Heart right ventricle (tissue), 16 donors: ENCODE measurements around the gene CCM2. TPM values are rescaled to one million over a fixed set of nuclear protein-coding genes. Genes with fewer than 3 reads are reported as not detected.

Source experiments
- ATAC-seq, 8 donors: fragments of 200-7000 bp; cut with Tn5 transposase; one replicate each; pipeline ENCODE4 v1.9.1; 2020; ENCODE audit warnings: mild to moderate bottlenecking in 8 of 8, moderate library complexity in 8 of 8, moderate number of reproducible peaks in 1 of 8
- DNase-seq, 2 donors: peaks; one replicate each; pipeline ENCODE4 v3.0.0-alpha.2; 2020
- H3K27ac ChIP-seq, 10 donors: fragments of 200-600 bp; sonication (generic) in 2 of 10; one replicate each; pipeline versions ENCODE4 v1.5.0 to v1.8.0; 2020 to 2022; ENCODE audit warnings: mild to moderate bottlenecking in 3 of 10
- H3K27me3 ChIP-seq, 7 donors: fragments of 200-600 bp; one replicate each; pipeline ENCODE4 v1.8.0; 2021 to 2022; ENCODE audit warnings: mild to moderate bottlenecking in 2 of 7
- H3K36me3 ChIP-seq, 9 donors: fragments of 200-600 bp; sonication (generic) in 1 of 9; one replicate each; pipeline versions ENCODE4 v1.5.0 to v1.8.0; 2020 to 2022; ENCODE audit warnings: mild to moderate bottlenecking in 2 of 9
- H3K4me1 ChIP-seq, 9 donors: fragments of 200-600 bp; sonication (generic) in 1 of 9; one replicate each; pipeline versions ENCODE4 v1.5.0 to v1.8.0; 2020 to 2022; ENCODE audit warnings: mild to moderate bottlenecking in 4 of 9
- H3K4me3 ChIP-seq, 10 donors: fragments of 200-600 bp; sonication (generic) in 2 of 10; one replicate each; pipeline versions ENCODE4 v1.5.0 to v1.8.0; 2020 to 2022; ENCODE audit warnings: mild to moderate bottlenecking in 7 of 10, moderate library complexity in 2 of 10
- H3K9me3 ChIP-seq, 11 donors: fragments of 200-600 bp in 10 of 11; sonication (generic) in 2 of 11; one replicate each; pipeline versions ENCODE4 v1.5.0 to v1.8.0; 2013 to 2022; ENCODE audit warnings: mild to moderate bottlenecking in 2 of 11, control low read depth in 1 of 11, moderate library complexity in 1 of 11
- WGBS, 2 donors: extraction: QIAGEN DNeasy Blood & Tissue Kit; methylation state at CpG; one replicate each; pipeline ENCODE4 v1.1.7; 2013; ENCODE audit warnings: inconsistent platforms in 1 of 2; 5-methylcytosine and 5-hydroxymethylcytosine counted together
- intact Hi-C, 10 donors: fragments of 100-400 bp; cut with DNase I; formaldehyde crosslinking; loops; one replicate each; pipeline versions ENCODE4 v1.11.1 to v1.14.2; 2022
- long read RNA-seq, 3 donors: library from polyadenylated mRNA; unstranded; transcript quantifications; one replicate each; pipeline ENCODE4 v2.0.0, GENCODE V29; 2020 to 2021
- polyA plus RNA-seq, 2 donors: library from polyadenylated mRNA; stranded (reverse); fragments of 200-250 nt; gene quantifications; one replicate each; pipeline ENCODE4 v1.2.3, GENCODE V29; 2013
- total RNA-seq, 10 donors: library from RNA; stranded (reverse); fragmentation: NEBNext Ultra II Directional in 3 of 10; extraction: Animal tissue kit (Norgen Biotek cat#: 25700) in 3 of 10; gene quantifications; one replicate each; pipeline versions ENCODE4 v1.2.1 to v1.2.4, GENCODE V29; 2021 to 2023
- TF ChIP-seq, protein P1 (sequence below), 9 donors: fragments of 200-600 bp; sonication (generic) in 2 of 9; IDR thresholded peaks; one replicate each; pipeline versions ENCODE4 v1.5.0 to v1.8.0; 2021 to 2022; ENCODE audit warnings: antibody characterized with exemption in 9 of 9, mild to moderate bottlenecking in 5 of 9, moderate library complexity in 1 of 9
- donor health status: Arrhythmogenic right ventricular cardiomyopathy.
- donor health status: ischemic (EF 13 %, LVEDD 7.1; RV severe dilation, severe dysfunction).
- donor health status: healthy with polysubstance abuse.
- donor health status: DM: no; HTN: yes; CAD: no.
- donor health status: DM: no; HTN: no; CAD: no.
- donor health status: ischemic (EF 25% LVEDD 6.9; RV normal size, moderate dysfunction).
- donor health status: ischemic (EF 25% LVEDD 5.7; RV mildly dilated, moderate dysfunction).
- donor health status: healthy.
- donor health status: DM: yes; HTN: yes; CAD: no.
- donor health status: Ischemic cardiomyopathy.
- donor health status: ischemic (EF 35%, LVEDD 5.7; RV mildly dilated, moderate dysfunction).
- donor health status: nonischemic (EF 11% LVEDD 7.7; RV severe dilation, severe dysfunction).
- donor health status: DM: yes; HTN: yes; CAD: no.
- donor health status: PGD.
- donor health status: ischemic (EF 29% LVEDD 5.4; RV normal size, mild dysfunction).
- donor health status: nonischemic (EF 23%, LVEDD 6.1; RV moderate dilation, normal function).

The CCM2 gene
- 10 to 100 TPM; 21.5 to 37.7 (median 25.4) TPM for total RNA-seq
- polyA plus RNA-seq: 10 to 100 TPM; 45.1 to 71.1 TPM
- long read RNA-seq, donor 1, transcript CCM2-216 (9 exons, 1,719 nt): minor isoform, 6 of 157 reads
- long read RNA-seq, donor 1, transcript CCM2-201 (10 exons, 1,894 nt): major isoform, 53 of 157 reads
- long read RNA-seq, donor 1, transcript CCM2-218 (9 exons, 1,719 nt): minor isoform, 15 of 157 reads
- long read RNA-seq, donor 1, partial matches to known transcripts: 5 of 157 reads
- long read RNA-seq, donor 1, other reads (novel, unspliced or antisense): 72 of 157 reads
- long read RNA-seq, donor 2, transcript CCM2-203 (10 exons, 1,983 nt): minor isoform, 5 of 114 reads
- long read RNA-seq, donor 2, transcript CCM2-218 (9 exons, 1,719 nt): minor isoform, 11 of 114 reads
- long read RNA-seq, donor 2, transcript CCM2-201 (10 exons, 1,894 nt): major isoform, 43 of 114 reads
- long read RNA-seq, donor 2, partial matches to known transcripts: 1 of 114 reads
- long read RNA-seq, donor 2, other reads (novel, unspliced or antisense): 49 of 114 reads
- long read RNA-seq, donor 3, transcript CCM2-201 (10 exons, 1,894 nt): major isoform, 9 of 37 reads
- long read RNA-seq, donor 3, partial matches to known transcripts: 7 of 37 reads
- long read RNA-seq, donor 3, other reads (novel, unspliced or antisense): 17 of 37 reads

DNA sequence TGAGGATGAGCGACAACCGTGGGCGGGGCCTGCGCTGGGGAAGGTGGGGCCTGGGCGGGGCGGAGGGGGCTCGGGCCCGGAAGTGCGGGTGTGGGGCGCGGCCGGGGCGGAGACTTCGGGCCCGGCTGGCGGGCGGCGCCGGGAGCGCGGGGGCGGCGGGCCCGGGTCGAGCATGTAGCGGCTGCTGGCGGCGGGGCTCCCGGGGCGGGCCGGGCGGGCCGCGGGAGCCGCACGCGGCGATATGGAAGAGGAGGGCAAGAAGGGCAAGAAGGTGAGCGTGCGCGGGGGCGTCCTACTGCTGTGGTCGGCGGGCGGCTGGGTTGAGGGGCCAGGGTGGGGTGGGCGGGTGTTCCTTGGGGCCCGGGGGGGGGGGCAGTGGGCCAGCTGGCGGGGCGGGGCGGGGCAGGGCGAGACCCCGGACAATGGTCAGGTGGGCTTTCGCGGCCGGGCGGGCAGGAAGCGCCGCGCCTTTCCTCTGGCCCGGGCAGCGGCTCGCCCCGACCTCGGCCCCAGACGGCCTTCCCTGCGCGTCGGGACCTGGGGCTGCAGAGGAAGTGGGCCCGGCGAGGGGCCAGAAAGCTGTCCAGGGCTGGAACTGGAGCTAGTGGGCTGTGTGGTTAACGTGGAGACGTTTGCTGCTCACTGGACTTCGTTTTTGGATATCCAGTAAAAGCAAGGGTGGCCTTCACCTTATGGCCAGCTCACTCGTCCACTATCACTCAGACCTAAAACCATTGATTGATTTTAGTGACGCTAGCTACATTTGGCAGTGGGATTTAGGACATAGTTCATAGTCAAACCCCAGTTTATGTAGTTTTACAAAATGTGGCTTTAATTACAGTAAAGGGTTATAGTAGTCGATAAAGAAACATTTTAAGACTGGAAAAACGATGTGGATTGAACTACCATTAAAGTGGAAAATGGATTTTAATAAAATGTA lies at the start of gene CCM2:
Gene CCM2 (plus strand): TSS at position 109 of the 940 bp plus-strand sequence. CDS start 133 bp downstream, at position 242.
- WGBS, 2 donors: 0 to 1% methylated on average over 50 to 61 of the region's 77 CpGs
- TF ChIP-seq, protein P1, sequence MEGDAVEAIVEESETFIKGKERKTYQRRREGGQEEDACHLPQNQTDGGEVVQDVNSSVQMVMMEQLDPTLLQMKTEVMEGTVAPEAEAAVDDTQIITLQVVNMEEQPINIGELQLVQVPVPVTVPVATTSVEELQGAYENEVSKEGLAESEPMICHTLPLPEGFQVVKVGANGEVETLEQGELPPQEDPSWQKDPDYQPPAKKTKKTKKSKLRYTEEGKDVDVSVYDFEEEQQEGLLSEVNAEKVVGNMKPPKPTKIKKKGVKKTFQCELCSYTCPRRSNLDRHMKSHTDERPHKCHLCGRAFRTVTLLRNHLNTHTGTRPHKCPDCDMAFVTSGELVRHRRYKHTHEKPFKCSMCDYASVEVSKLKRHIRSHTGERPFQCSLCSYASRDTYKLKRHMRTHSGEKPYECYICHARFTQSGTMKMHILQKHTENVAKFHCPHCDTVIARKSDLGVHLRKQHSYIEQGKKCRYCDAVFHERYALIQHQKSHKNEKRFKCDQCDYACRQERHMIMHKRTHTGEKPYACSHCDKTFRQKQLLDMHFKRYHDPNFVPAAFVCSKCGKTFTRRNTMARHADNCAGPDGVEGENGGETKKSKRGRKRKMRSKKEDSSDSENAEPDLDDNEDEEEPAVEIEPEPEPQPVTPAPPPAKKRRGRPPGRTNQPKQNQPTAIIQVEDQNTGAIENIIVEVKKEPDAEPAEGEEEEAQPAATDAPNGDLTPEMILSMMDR (IDR thresholded peaks at IDR 0.05): no peak
- H3K4me1 ChIP-seq: peaks cover 0 to 41% (median 21%) of the 10 kb centered on the region in 9 donors
- peak within 1 kb of the TSS; percentile 43 to 82 (median 74) for H3K4me3 ChIP-seq
- no peaks in the 10 kb centered on the region for H3K9me3 ChIP-seq
- intact Hi-C loops: loop anchor here in 3 of 10 donors (5.0 to 10.0 kb wide), 2 partner anchors 54 to 112 kb away; partner anchors contain the start of gene TBRG4 (in 2 of the 3)
- DNase-seq (peak; percentile 70 to 77), ATAC-seq (peak; percentile 3 to 51 (median 38))
- H3K36me3 ChIP-seq: peaks cover 0 to 6% (median 0%) of the 10 kb centered on the region in 9 donors
- no peaks in the 10 kb centered on the region for H3K27me3 ChIP-seq
- H3K27ac ChIP-seq: peak within 1 kb of the TSS; percentile 80 to 96 (median 93)

DNA sequence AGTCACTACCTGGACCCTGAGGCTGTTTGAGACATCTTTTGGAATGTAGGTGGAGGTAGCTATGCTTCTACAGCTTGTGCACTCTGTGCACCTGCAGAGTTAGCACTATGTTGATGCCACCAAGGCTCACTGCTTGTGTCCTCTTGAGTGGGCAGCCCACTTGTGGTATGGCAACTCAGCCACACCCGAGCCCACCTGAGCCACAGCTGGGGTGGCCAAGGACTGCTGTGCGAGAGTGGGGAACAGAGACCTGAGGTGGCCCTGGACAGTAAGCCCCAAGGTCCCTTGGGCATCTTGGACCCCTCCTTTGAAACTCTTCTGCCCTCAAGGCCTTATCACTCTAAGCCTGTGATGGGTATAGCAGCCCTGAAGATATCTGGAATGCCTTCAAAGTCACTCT lies 46.8 kb upstream of the CCM2 start:
- 95 to 98% methylated on average over 2 of the region's 2 CpGs for WGBS, 2 donors
- intact Hi-C loops: no loop called here
- Histone ChIP-seq H3K4me3 (no peak overlapping the region), H3K27me3 (peaks cover 0 to 7% (median 0%) of the 10 kb centered on the region in 7 donors), H3K36me3 (no peaks in the 10 kb centered on the region), H3K4me1 (peaks cover 0 to 5% (median 0%) of the 10 kb centered on the region in 9 donors), H3K27ac (no peak overlapping the region), H3K9me3 (no peaks in the 10 kb centered on the region)
- TF ChIP-seq, protein P1 (IDR thresholded peaks at IDR 0.05): no peak
- ATAC-seq: no peak
- no peak for DNase-seq

DNA sequence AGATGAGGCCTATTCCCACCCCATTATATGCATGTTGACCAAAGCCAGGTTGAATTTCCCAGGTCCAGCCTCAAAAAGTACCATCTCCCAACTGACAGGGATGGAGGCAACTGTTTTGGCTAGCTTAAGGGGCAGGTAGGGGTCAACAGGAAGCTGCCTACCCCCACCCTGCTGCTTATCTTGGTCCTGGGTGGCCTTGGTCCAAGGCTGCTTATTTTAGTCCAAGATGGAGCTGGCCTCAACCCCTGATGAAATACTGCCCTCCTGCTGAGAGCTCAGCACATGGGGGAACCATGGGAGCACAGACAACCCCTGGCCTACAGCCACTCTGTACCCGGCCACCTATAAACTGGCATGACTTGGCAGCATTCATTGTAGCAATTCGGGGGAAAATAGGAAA lies 44.3 kb upstream of the CCM2 start:
- no peak overlapping the region for H3K27ac ChIP-seq
- no peaks in the 10 kb centered on the region for H3K9me3 ChIP-seq
- WGBS, 2 donors: 67 to 70% methylated on average over 2 of the region's 2 CpGs
- intact Hi-C loops: no loop called here
- peaks cover 0 to 11% (median 0%) of the 10 kb centered on the region in 9 donors for H3K4me1 ChIP-seq
- ATAC-seq (peak in 3 of 8 donors; percentile 33 to 58 (median 43)), DNase-seq (no peak)
- H3K4me3 ChIP-seq: no peak overlapping the region
- H3K36me3 ChIP-seq: no peaks in the 10 kb centered on the region
- TF ChIP-seq, protein P1 (IDR thresholded peaks at IDR 0.05): no peak
- H3K27me3 ChIP-seq: peaks cover 0 to 11% (median 0%) of the 10 kb centered on the region in 7 donors
